HFFc6 (cell line): ENCODE measurements around the gene ADGRL3. TPM values are rescaled to one million over a fixed set of nuclear protein-coding genes. Genes with fewer than 3 reads are reported as not detected.

ENCODE experiments used
- DNase-seq: peaks from one replicate; pipeline ENCODE4 v3.0.0-alpha.2; 2018
- H3K27ac Mint-ChIP-seq: 2 replicates; pipeline ENCODE4 v1.8.0; 2020; ENCODE audit warnings: mild to moderate bottlenecking, mixed read lengths
- H3K27me3 Mint-ChIP-seq: 2 replicates; pipeline ENCODE4 v1.8.0; 2021; ENCODE audit warnings: mild to moderate bottlenecking, moderate library complexity, mixed read lengths; ENCODE audit not compliant: insufficient read depth
- H3K36me3 Mint-ChIP-seq: 2 replicates; pipeline ENCODE4 v1.8.0; 2021; ENCODE audit warnings: low read depth, mixed read lengths
- H3K4me1 Mint-ChIP-seq: 2 replicates; pipeline ENCODE4 v1.8.0; 2020; ENCODE audit warnings: low read depth, mixed read lengths
- H3K4me3 Mint-ChIP-seq: 2 replicates; pipeline ENCODE4 v1.8.0; 2020; ENCODE audit warnings: mild to moderate bottlenecking, moderate library complexity, mixed read lengths
- H3K9me3 Mint-ChIP-seq: 2 replicates; pipeline ENCODE4 v1.8.0; 2020; ENCODE audit warnings: mild to moderate bottlenecking, mixed read lengths
- CTCF ChIP-seq: fragments of 200-600 bp; sonication (generic); IDR thresholded peaks from 2 replicates; pipeline ENCODE4 v1.5.0; 2021; ENCODE audit warnings: antibody characterized with exemption, mild to moderate bottlenecking
- total RNA-seq, 6 experiments: library from RNA; stranded (reverse); fragmentation: NEBNext Ultra II Directional; extraction: Animal tissue kit (Norgen Biotek cat#: 25700); gene quantifications; 2 replicates in 1 of 6; 3 replicates in 5 of 6; pipeline ENCODE4 v1.2.3, GENCODE V29; 2021

The ADGRL3 gene
- total RNA-seq, 6 experiments from 2014 or later = not detected

GRCh38 chr4:62004881-62005280 is 804.8 kb downstream of the ADGRL3 start:
- Mint-ChIP-seq H3K27ac (no peak overlapping the region), H3K4me3 (no peak overlapping the region), H3K36me3 (no peaks in the 10 kb centered on the region), H3K9me3 (peaks cover 8% of the 10 kb centered on the region), H3K4me1 (no peaks in the 10 kb centered on the region), H3K27me3 (no peaks in the 10 kb centered on the region)
- TF ChIP-seq CTCF = no peak
- no peak for DNase-seq

- no peak for TF ChIP-seq CTCF
- H3K27me3 Mint-ChIP-seq = no peaks in the 10 kb centered on the region
- no peak for DNase-seq
- H3K9me3 Mint-ChIP-seq = peaks cover 11% of the 10 kb centered on the region
- no peaks in the 10 kb centered on the region for H3K36me3 Mint-ChIP-seq
- no peaks in the 10 kb centered on the region for H3K4me1 Mint-ChIP-seq
- no peak overlapping the region for H3K4me3 Mint-ChIP-seq
- no peak overlapping the region for H3K27ac Mint-ChIP-seq
Measured at GRCh38 chr4:62006108-62006507, 806.0 kb downstream of the ADGRL3 start.

- Mint-ChIP-seq H3K4me1 (no peaks in the 10 kb centered on the region), H3K36me3 (no peaks in the 10 kb centered on the region), H3K27me3 (no peaks in the 10 kb centered on the region), H3K9me3 (peaks cover 33% of the 10 kb centered on the region), H3K4me3 (no peak overlapping the region), H3K27ac (no peak overlapping the region)
- no peak for DNase-seq
- TF ChIP-seq CTCF = no peak
Measured at GRCh38 chr4:62015043-62015739, 815.1 kb downstream of the ADGRL3 start.

GRCh38 chr4:62018537-62018936 is 818.4 kb downstream of the ADGRL3 start:
- TF ChIP-seq CTCF = no peak
- no peaks in the 10 kb centered on the region for H3K36me3 Mint-ChIP-seq
- H3K4me1 Mint-ChIP-seq = no peaks in the 10 kb centered on the region
- H3K27ac Mint-ChIP-seq = no peak overlapping the region
- peaks cover 18% of the 10 kb centered on the region for H3K9me3 Mint-ChIP-seq
- H3K4me3 Mint-ChIP-seq = no peak overlapping the region
- H3K27me3 Mint-ChIP-seq = no peaks in the 10 kb centered on the region
- no peak for DNase-seq

GRCh38 chr4:62023633-62024032 is 823.5 kb downstream of the ADGRL3 start:
- H3K4me1 Mint-ChIP-seq = no peaks in the 10 kb centered on the region
- no peak for TF ChIP-seq CTCF
- no peaks in the 10 kb centered on the region for H3K36me3 Mint-ChIP-seq
- H3K27me3 Mint-ChIP-seq = no peaks in the 10 kb centered on the region
- H3K27ac Mint-ChIP-seq = no peak overlapping the region
- H3K9me3 Mint-ChIP-seq = peaks cover 6% of the 10 kb centered on the region; the same call in 1 of the 2 replicates
- no peak for DNase-seq
- no peak overlapping the region for H3K4me3 Mint-ChIP-seq
